Activated CD8-positive, alpha-beta memory T cell treated with anti-CD3 and anti-CD28 coated beads, Interleukin-2, amount 50 U/mL, for 4 hours (primary cell): ENCODE data around the gene LTBP1.

Experiments used
- DNase-seq: peaks from one replicate; pipeline ENCODE4 v3.0.0-alpha.2; 2020

The LTBP1 gene

DNA sequence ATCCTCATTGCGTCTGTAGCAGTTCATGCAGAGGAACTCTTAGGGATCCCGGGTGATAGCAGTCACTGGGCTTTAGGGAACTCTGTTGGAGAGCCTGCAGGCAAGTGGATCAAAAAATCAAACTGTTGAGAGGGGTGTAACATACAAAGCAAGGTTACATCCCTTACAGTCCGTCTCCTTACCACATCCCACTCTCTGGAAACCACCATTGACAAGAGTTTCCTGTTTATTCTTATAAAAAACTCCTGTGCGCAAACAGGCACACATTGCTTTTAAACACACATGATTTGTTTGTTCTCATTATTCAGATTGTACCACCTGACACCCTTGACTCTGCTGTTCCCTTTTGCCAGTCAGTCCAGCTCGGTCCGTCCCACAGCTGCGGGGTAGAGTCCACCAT lies 137.7 kb downstream of the LTBP1 start:
- DNase-seq: no peak

DNA sequence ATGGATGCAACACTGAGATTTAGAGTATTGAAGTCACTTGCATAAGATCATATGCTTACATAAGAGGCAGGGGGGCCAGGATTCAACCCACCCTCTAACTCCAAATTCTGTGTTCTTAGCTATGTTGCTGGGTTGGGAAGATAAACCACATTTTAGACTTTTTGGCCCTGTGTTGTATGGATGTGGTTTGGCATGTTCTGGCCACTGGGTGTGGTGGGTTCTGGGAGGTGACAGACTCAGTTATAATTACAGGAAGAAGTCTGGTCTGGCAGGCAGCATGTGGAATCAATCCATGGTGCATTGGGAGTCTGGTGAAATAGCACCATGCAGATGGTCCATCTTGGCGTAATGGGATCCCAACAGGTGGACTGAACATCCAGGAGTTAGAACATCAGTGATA lies 138.9 kb downstream of the LTBP1 start:
- DNase-seq: no peak

DNA sequence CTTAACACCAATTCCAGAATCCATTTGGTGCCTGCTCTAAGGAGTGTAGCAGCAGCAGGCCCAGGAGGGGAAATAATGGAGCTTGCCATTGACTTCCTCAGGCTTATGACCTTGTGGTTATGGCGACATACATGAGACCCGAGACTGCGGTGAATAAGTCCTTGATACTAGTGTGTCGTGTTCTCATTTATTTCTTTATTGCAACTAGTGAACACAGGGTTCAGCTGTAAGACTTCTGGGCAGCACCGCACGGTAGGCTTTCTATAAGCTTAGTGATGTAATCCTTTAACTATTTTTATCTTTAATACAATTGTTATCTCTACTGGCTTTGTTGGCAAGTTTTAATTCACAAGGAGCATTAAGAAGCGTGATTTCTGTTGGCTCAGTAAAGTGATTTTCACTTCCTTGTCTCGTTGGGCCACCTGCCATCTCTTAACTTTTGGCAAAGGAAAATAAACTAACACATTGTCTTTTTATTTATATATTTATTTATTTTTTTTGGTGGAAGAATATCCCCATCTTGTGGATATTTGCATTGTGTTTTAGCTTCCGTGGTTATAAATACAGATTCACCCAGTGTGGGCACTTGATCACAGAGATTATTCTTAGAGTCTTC lies 139.8 kb downstream of the LTBP1 start:
- DNase-seq: no peak

DNA sequence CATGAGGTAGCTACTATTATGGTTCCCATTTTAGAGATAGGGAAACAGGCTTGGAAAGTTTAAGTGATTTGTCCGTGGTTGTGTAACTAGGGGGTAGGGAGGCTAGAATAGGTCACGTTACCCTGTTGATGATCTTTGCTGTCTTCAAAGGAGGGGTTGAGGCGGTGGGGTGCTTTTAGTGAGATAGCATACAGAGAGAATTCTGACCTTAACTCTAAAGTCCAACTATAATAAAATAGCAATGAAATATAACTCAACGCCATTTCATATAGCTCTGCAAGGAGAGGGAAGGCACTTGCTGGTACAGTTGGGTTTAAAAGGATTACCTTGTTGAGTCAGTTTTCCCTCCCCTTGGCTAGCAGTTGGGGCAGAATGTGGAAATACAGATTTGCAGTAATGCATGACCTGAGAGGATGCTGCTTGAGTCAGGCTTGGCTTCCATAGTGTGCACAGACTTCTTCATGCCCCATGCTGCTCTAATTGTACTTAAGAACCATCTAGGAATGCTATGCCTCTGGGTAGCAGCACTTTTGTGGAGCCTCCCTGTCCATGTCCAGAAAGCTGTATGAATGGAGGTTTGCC lies 143.9 kb downstream of the LTBP1 start:
- DNase-seq: no peak

DNA sequence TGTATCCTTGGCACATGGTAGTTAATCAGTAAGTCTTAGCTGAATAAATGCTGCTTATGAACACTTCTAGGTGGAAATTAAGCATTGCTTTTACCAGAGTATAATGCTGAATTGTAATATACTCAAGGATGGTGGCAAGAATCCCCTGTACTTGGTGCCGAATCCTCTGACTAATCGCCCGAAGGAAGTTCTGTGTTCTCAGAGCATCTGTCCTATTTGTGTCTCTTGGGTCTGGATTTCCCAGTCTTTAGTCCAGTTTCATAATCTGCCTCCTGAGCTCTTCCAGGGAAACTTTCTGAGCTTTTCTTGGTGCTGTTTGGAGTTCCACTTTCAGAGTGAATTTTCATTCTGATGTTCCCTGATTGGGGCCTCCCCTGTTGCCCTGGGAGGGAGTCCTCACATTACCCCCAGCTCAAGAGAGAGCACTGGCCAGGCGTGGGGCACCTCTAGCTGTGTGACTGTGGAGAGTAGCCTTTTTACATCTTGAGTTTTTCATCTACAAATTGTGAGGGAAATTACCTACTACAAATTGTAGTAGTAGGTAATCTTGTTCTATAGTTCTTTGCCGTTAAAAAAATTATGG lies 144.9 kb downstream of the LTBP1 start:
- no peak for DNase-seq

DNA sequence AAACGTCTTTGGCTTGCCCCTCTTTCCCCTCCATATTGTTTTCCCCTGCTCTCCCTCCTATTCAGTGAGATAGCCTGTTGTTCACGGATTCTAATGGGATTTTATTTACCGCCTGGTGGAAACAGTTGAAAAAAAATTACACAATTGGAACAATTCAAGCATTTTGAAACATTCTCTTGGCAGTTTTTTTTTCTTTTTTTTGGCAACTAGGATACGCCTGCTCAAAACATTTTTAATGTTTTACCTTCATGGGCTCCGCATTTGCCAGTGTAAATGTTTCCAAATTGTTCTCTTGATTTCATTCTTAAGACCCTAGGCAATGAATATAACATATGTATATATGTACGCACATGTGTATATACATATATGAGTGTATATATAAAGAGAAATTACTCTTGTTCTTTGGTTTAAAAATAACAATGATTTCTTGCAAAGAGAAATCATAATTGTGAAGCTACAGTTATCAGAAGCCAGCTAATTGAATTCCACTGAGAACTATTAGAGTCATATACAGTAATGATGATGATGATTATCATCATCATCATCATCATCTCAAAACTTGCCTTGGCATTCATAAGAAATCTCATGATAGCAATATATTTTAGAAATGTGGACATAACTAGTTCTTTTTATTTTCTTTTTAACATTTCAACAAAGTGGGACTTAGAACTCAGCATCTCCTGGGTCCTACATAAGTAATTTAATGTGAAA lies 146.7 kb downstream of the LTBP1 start:
- no peak for DNase-seq

DNA sequence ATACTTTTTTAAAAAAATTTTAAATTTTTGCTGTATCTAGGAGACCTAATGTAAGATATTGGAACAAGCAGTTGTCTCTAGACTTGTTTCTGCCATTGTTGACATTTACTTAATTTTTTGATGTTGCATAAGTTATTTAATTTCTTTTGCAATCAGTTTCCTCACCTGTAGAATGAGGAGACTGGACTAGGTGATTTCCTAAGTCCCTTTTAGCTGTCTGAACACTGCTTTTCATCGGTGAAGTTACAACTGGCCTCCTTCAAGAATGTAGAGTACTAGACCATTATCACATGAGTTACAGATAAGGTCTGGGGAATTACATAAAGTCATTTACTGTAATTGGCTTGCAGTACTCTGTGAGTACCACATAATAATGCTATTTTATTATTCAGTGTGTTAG lies 147.6 kb downstream of the LTBP1 start:
- no peak for DNase-seq

DNA sequence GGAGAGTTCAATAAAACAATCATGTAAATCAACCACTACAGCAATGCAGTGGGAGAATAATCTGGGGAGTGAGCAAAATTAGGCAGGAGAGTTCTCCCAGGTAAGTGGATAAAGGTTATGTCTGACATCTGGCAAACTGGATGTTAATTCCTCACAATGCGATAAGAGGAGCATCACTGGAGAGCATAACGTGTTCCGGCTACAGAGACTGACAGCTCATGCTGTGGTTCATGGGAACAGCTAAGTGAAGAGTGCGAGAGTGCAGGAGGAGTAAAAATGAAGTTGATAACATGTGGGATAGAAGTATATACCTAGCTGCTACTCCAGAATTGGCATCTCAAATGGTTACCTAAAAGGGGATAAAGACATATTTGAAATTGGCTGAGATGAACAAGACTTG lies 153.2 kb downstream of the LTBP1 start:
- DNase-seq: no peak

DNA sequence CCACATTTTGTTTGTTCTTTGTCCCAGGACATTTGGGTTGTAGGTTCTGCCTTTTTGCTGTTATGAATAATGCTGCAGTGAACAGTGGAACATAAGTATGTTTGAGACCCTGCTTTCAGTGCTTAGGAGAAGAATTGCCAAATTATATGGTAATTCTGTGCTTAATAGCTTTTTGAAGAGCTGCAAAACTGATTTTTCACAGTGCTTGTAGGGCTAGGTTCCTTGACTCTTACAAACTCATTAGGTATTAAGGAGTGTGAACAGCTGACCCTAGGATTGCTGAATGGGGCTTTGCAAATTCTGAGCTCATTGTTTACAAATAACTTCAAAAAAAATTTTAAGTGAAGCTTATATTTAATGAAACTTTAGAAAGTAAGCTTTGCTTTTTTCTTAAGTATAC lies 154.2 kb downstream of the LTBP1 start:
- no peak for DNase-seq

DNA sequence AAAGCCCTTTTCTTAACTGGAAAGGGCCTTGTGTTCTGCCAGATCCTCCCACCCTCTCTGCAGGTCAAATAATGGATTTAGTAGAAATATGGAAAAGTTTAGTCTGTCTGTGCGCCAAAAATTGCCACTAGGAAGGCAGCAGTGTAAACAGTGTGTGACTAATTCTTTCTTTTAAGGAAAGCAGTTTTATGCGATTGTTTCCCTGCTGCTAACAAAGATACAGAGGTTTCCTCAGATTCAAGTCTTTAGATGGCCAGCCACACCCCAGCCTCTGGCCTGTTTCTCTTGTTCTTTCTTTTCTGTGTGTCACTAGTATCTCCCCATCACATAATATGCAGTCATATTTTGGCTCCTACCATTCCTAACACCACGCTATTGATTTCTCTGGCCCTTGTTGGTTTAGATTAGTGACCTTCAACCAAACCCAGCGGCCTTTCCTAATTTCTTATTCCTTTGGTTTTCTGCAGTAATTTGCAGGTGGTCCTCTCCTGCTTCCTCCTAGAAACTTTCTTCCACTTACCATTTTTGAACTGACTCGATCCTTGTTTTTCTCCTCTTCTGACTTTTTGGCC lies 157.4 kb downstream of the LTBP1 start:
- no peak for DNase-seq

DNA sequence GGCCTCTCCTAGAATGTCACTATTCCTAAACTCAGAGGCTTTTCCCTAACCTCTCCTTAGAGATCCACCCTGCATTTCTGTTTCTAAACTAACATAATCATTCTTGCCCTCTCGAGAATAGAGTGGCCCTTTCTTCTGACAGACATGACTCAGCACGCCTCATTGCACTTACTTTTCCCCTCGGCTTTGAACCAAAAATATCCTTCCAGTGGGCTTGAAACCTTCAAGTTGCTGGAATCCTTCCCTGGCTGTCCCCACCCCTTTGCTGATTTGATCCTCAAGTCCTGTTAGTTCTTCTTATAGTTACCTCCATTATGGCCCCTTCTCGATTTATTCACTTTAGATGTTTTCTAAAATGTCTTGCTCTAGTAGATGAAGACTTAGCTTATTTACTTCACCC lies 158.0 kb downstream of the LTBP1 start:
- no peak for DNase-seq

DNA sequence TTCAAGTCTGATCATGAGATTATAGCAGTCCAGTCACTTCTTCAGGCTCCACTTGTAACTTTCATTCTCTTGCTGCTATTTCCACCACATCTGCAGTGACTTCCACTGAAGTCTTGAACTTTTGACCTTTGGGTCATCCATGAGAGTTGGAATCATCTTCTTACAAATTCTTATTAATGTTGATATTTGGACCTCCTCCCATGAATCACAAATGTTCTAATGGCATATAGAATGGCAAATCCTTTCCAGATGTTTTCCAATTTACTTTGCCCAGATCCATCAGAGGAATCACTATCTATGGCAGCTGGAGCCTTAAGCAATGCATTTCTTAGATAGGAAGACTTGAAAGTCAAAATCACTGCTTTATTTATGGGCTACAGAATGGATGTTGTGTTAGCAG lies 159.4 kb downstream of the LTBP1 start:
- DNase-seq: no peak

DNA sequence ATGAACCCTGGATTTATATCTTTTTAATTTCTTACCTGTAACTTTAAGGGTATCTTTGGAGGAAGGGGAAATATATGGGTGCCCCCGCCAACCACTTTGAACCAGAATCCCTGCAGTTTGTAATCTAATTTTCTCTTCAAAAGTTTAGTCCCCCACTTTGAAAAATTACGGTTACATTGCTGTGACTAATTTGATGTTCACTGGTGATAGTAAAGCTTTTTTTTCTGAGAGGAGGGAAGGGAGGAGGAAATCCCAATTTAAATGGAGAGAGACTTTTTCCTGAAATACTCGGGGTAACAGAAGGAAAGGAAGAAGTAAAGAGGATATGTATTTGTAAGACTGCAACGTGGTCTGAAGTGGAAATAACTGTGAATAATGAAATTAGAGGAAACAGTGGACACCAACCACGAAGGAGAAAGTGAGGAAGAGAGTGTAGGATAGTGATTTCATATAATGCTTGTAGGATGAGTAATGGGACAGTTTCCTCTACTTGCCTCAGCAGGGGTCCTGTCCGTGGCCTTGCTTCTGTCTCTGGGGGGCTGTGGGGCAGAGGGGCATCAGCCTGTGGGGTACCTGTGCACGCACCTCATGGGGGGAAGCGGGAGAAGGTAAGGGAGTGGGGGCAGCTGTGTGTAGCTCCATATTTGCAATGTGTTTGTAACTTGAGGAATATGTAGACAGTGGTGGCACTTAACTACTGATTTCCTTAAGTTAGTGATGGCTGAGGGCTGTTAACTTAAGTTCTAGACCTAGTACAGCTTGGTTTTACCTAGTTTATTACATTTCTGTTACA lies 161.1 kb downstream of the LTBP1 start:
- DNase-seq: no peak

DNA sequence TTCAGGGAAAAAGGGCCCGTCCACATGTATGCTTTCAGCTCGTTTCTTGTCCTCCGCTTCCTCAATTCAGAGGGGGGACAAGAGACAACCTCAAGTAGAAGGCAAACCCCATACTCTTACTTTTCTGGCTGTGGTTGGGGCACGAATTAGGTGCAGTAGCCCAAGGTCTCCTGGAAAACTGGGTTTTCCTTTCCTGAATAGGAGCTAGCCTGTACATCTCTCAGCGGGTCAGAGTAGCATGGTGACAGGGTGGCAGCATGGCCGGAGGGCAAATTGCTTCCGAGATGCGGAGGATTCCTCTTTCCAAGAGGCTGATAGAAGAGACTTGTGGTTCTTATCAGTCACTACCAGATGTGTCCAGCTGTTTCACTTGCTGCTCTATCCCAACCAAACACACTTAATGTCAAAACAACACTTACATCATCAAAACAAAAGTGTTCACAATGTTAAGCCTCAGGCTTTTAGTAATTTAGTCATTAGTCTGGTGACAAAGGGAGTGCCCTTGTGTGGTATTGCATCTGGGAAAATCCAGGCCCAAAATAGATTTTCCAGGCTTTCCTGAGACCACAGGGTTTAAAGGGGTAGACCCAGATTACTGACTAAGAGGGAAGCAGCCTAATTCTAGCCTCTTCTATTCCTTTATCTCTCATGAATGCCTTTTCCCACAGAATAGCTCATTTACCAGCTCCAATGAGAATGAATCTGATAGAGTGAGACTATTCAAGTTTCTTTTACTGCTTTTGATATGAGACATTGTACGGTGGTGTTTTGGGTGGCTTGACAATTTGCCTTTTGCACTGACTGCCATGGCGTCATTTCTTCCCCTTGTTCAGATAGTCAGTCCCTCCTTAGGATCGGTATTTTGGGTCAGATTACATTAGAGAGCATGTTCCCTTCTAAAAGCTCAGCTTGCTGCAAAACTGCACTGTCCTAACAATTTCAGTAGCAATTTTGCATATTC lies 162.0 kb downstream of the LTBP1 start:
- DNase-seq: no peak

DNA sequence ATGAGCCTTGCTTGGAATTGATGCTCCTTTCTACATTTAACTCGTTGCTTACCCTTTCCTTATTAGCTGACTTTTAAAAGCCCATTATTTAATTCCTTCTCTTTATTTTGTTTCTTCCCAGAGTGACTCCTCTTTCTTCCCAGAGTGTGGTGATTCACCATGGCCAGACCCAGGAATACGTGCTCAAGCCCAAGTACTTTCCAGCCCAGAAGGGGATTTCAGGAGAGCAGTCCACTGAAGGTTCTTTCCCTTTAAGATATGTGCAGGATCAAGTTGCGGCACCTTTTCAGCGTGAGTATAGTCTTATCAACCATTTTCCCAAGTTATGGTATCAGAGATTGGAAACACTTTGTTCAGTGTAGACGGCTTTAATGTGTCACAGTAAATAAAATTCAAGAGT lies 163.7 kb downstream of the LTBP1 start:
- no peak for DNase-seq

DNA sequence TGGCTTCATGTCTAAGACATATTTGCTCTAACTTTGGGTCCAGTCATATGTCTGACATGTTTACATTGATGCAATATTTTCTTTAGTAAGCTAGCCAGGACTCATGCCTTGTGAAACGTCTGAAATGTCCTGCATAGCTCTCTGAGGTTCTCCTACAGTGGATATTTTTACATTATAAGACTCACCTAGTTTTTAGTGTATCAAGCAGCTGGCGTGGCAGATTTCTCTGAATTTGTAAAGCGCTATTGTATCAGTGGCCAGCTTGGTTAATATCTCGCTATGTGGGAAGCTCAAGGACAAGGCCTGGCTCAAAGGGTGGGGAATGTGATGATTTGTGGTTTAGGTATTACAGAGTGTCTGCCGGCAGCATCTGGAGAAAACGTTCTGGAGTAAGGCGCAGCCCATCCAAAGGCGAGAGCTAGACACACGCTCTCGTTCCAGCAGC lies 164.3 kb downstream of the LTBP1 start:
- no peak for DNase-seq

DNA sequence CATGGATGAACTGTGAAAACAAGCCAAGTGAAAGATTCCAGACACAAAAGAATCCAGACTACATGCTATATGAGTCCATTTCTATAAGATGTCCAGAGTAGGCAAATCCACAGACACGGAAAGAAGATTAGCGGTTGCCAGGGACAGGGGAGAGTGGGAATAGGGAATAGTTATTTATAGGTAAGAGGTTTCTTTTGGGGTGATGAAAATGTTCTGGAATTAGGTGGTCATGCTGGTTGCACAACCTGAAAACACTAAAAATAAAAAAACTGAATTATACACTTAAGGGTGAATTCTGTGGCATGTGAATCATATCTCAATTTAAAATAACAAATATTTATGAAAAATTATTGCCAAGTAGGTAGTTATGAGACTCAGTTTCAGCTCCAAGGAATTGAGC lies 168.4 kb downstream of the LTBP1 start:
- no peak for DNase-seq

DNA sequence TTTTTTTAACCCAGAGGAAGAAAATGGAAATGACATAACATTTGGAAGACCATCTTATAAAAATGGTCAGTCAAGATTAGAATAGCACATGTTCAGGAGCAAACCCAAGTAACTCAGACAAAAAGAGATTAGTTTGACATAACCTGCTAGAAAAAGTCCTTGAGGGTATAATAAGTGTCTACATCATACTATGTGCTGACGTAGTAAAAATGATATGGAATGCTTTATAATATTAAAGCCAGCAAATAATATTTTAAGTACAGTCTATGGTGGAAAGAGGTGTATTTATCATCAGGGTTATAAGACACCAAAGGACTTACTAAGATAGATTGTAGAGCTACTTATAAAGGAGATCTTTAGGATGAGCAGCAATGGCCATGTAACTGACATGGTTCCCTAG lies 169.0 kb downstream of the LTBP1 start:
- no peak for DNase-seq

DNA sequence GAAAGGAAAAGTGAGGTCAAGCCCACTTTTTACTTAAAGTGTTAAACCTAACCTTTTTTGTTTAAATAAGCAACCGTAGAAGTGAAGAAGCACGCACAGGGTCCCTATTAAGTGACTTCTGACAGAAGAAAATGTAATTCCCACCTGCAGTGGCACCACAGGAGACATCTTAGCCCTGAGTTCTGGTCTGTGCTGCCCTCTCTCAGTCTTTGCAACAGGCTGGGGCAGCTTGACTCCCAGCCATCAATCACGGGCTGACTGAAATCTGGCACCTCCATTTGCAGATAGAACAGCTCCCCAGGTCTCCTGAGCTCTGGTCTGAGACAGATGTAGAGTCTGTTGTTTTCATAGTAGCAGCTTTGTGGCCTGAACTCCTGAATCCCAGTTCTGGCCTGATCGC lies 170.0 kb downstream of the LTBP1 start:
- DNase-seq: no peak

DNA sequence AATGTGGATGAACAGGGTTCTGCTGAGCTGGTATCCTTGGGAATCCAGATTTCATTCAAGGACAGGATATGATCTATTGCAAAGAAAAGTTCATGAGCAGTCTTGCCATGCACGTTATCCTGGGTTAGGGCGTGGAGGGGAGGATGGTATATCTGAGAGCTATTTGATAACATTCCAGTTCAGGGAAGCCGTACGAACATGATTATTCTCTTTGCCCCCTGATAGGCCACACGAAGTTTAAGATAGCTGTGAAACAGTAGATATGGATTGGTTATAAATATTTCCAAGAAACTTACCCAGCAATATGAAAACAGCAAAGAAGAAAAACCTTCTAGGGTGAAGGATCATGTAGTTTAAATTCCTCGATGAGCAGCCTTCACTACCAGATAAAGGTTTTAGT lies 171.9 kb downstream of the LTBP1 start:
- DNase-seq: no peak

DNA sequence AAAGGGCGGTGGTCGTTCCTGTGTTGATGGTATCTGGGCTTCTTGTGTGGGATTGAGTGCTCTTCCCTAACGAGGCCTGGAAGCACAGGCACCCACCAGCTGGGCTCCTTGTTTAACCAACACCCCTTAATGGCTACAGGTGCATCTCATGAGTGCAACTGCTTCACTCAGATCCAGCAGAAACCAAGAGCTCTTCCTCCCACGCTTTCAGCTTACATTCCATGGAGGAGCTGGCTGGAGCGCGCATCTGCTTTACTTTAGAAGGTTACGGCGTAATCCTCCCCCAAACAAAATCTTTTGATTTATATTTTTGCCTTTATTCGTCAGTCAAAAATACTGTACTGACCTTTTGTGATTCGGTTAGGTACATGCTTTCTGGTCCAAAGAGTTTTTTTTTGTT lies 174.7 kb downstream of the LTBP1 start:
- DNase-seq: no peak

DNA sequence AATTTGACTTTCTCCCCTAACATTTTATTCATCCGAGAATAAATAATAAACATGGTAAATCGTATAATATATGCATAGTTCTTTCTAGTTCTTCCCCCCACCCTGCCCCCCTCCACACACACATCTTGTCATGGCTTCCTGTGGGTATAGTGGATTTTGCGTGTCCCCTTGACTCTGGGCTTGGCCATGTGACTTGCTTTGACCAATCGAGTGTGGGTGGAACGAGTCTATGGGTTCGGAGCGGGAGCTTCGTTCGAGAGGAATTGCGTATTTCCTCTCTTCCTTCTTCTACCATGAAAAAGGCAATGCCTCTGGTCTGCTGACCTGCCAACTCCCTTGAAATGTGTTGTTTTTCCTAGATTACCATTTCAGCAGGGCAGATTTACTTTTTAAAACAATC lies 175.2 kb downstream of the LTBP1 start:
- DNase-seq: no peak
